ENCODE measurements around the gene MRPL37.

DNA sequence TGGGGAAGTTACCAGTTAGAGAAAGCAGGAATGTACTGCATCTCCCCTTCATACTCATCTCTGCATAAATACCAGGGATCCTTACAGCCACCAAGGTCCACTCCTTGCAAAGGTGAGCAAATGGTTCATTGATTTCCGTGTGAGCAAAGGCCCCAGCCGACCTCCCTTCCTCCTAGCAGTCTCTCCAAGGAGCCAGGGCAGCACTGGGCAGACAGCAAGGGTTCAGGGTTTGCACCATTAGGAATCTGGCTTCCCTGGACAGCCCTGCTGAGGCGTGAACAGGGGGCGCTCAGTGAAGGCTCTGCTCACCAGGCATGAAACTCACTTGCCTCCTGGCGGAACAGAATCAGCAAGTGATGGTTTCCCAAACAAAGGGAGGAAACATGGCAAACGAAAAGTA lies 65.7 kb downstream of the MRPL37 start:
- TF ChIP-seq CTCF (IDR thresholded peaks at IDR 0.05) (no peak), POLR2A (IDR thresholded peaks at IDR 0.05) (no peak), EP300 (IDR thresholded peaks at IDR 0.05) (no peak), POLR2AphosphoS5 (IDR thresholded peaks at IDR 0.05) (no peak)
